Hepatocyte (in vitro differentiated cells): ENCODE measurements around the gene TET2.

Experiments
- EZH2phosphoT487 ChIP-seq: fragments of 200-600 bp; sonication (generic); IDR thresholded peaks from one replicate; pipeline ENCODE4 v1.6.1; 2018; ENCODE audit warnings: antibody characterized with exemption, mild to moderate bottlenecking, low read depth, moderate library complexity; ENCODE audit not compliant: unreplicated experiment, severe bottlenecking
- TF ChIP-seq, protein P1 (sequence below): fragments of 200-600 bp; sonication (generic); IDR thresholded peaks from 2 replicates; pipeline ENCODE4 v1.5.1; 2016; ENCODE audit warnings: antibody characterized with exemption, mild to moderate bottlenecking; ENCODE audit not compliant: poor library complexity

DNA sequence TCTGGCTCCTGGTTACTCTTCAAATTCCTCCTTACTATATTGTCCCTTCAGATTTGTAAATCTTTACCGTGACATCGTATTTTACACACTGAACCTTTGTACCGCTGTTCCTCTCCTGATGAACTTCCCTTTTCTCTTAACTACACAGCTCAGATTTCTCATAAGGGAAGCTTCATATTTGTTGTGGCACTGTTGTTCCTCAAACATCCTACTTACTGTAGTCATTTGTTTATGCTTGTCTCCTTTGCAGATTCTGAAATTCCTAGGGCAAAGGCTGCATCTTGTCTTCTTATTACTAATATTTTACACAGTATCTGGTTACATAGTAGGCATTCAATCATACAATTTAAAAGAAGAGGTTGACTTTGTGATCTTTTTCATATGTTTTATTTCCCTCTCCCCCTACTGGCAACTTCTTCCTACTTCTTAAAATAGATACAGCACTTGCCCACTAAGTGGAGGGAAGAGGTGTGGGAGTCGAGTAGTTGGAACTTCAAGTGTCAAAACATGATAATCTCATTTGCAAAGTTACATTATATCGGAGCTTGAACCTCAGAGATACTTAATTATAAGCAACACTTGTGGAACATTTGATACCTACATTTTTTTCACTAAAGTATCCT, 50.0 kb downstream of the TET2 start:
- TF ChIP-seq EZH2phosphoT487 = no peak
- TF ChIP-seq, protein P1, sequence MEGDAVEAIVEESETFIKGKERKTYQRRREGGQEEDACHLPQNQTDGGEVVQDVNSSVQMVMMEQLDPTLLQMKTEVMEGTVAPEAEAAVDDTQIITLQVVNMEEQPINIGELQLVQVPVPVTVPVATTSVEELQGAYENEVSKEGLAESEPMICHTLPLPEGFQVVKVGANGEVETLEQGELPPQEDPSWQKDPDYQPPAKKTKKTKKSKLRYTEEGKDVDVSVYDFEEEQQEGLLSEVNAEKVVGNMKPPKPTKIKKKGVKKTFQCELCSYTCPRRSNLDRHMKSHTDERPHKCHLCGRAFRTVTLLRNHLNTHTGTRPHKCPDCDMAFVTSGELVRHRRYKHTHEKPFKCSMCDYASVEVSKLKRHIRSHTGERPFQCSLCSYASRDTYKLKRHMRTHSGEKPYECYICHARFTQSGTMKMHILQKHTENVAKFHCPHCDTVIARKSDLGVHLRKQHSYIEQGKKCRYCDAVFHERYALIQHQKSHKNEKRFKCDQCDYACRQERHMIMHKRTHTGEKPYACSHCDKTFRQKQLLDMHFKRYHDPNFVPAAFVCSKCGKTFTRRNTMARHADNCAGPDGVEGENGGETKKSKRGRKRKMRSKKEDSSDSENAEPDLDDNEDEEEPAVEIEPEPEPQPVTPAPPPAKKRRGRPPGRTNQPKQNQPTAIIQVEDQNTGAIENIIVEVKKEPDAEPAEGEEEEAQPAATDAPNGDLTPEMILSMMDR = no peak
